GM12878 (cell line): Measurements from ENCODE around the gene CNPY1. TPM values are rescaled to one million over a fixed set of nuclear protein-coding genes. Genes with fewer than 3 reads are reported as not detected.

Experiments used
- ATAC-seq: fragments of 200-7000 bp; cut with Tn5 transposase; 3 replicates; pipeline ENCODE4 v1.9.1; 2020; ENCODE audit warnings: mild to moderate bottlenecking, moderate library complexity
- BruUV-seq: library from RNA; stranded (reverse); fragments of 400-500 nt; replicated peaks from 2 replicates; lab custom pipeline; 2021; lab: Mats Ljungman, UMichigan
- CTCF ChIA-PET: fragments of 300-600 bp; sonication (Branson Sonifier 250); formaldehyde crosslinking; extraction: SDS; loops from one replicate; lab custom pipeline; 2021; ENCODE audit warnings: inconsistent platforms; lab: Yijun Ruan, JAX
- POLR2A ChIA-PET: fragments of 350-600 bp; formaldehyde crosslinking; extraction: SDS; loops from one replicate; lab custom pipeline; 2021; ENCODE audit warnings: inconsistent platforms; lab: Charles Lee
- RAD21 ChIA-PET: fragments of 300-600 bp; sonication (Branson Sonifier 250); formaldehyde crosslinking; loops from one replicate; lab custom pipeline; 2023; ENCODE audit warnings: antibody characterized with exemption; ENCODE audit not compliant: unreplicated experiment; lab: Charles Lee
- SMC1A ChIA-PET: fragments of 300-600 bp; sonication (Branson Sonifier 250); formaldehyde crosslinking; loops from one replicate; lab custom pipeline; 2023; ENCODE audit not compliant: unreplicated experiment, uncharacterized antibody; lab: Charles Lee
- DNase-seq: peaks from one replicate; pipeline ENCODE4 v3.0.0-alpha.2; 2011; ENCODE audit warnings: low read depth, low spot score
- FAIRE-seq: peaks from 3 replicates; lab custom pipeline; 2011; peaks lifted over from hg19 to GRCh38; lab: Jason Lieb, UNC
- H2AFZ ChIP-seq: 2 replicates; pipeline ENCODE4 v1.6.0; 2011; ENCODE audit warnings: low read depth, low read length, control low read depth; ENCODE audit not compliant: control insufficient read depth
- H3K27ac ChIP-seq: 2 replicates; pipeline ENCODE4 v1.5.1; 2011; ENCODE audit warnings: control low read depth; ENCODE audit not compliant: control insufficient read depth, insufficient read depth
- H3K27me3 ChIP-seq, 2 experiments: replicated peaks in 1 of 2; 2 replicates each; pipeline versions ENCODE4 v1.6.0 to v1.6.1; 2011; ENCODE audit warnings: low read length in 1 of 2; ENCODE audit not compliant: control insufficient read depth in 2 of 2, insufficient read depth in 2 of 2
- H3K36me3 ChIP-seq, 2 experiments: 2 replicates each; pipeline ENCODE4 v1.5.1; 2011; ENCODE audit warnings: low read length in 1 of 2; ENCODE audit not compliant: control insufficient read depth in 2 of 2, insufficient read depth in 2 of 2
- H3K4me1 ChIP-seq: 2 replicates; pipeline ENCODE4 v1.6.1; 2011; ENCODE audit warnings: mild to moderate bottlenecking, low read length, moderate library complexity, mixed read lengths; ENCODE audit not compliant: control insufficient read depth, insufficient read depth
- H3K4me2 ChIP-seq: 2 replicates; pipeline ENCODE4 v1.6.0; 2011; ENCODE audit warnings: control low read depth; ENCODE audit not compliant: control insufficient read depth, insufficient read depth
- H3K4me3 ChIP-seq: fragments of 200-600 bp; sonication (generic); 2 replicates; pipeline ENCODE4 v1.5.1; 2016
- H3K79me2 ChIP-seq: 2 replicates; pipeline ENCODE4 v1.6.0; 2011; ENCODE audit warnings: low read length; ENCODE audit not compliant: control insufficient read depth, insufficient read depth
- H3K9ac ChIP-seq: 2 replicates; pipeline ENCODE4 v1.8.0; 2011; ENCODE audit warnings: low read length, control low read depth, mixed read lengths; ENCODE audit not compliant: control insufficient read depth, insufficient read depth
- H3K9me3 ChIP-seq: replicated peaks from 3 replicates; pipeline ENCODE4 v1.5.1; 2011; ENCODE audit warnings: mild to moderate bottlenecking, low read length; ENCODE audit not compliant: control insufficient read depth, insufficient read depth
- H4K20me1 ChIP-seq: 2 replicates; pipeline ENCODE4 v1.6.0; 2011; ENCODE audit not compliant: control insufficient read depth, insufficient read depth
- ASH2L ChIP-seq: fragments of 300-600, 200-600 bp; sonication (generic); IDR thresholded peaks from 2 replicates; pipeline ENCODE4 v1.6.1; 2017; ENCODE audit warnings: low read depth, mild to moderate bottlenecking, borderline replicate concordance
- BACH1 ChIP-seq: fragments of 450-650 bp; IDR thresholded peaks from 2 replicates; pipeline ENCODE4 v1.6.1; 2017; ENCODE audit warnings: mild to moderate bottlenecking, borderline replicate concordance
- BRCA1 ChIP-seq: IDR thresholded peaks from 2 replicates; pipeline ENCODE4 v1.6.1; 2011; ENCODE audit warnings: low read depth, low read length, improper control_type of control experiment
- FOS ChIP-seq: IDR thresholded peaks from 3 replicates; pipeline ENCODE4 v1.6.1; 2011; ENCODE audit warnings: borderline replicate concordance; ENCODE audit not compliant: insufficient read length; ENCODE audit errors: extremely low read depth
- MTA2 ChIP-seq: fragments of 450-650 bp; IDR thresholded peaks from 2 replicates; pipeline ENCODE4 v1.6.1; 2016; ENCODE audit warnings: low read depth, mild to moderate bottlenecking, moderate library complexity
- MXI1 ChIP-seq: fragments of 150-350 bp; IDR thresholded peaks from 2 replicates; pipeline ENCODE4 v1.6.1; 2011; ENCODE audit warnings: low read depth, mild to moderate bottlenecking, inconsistent platforms, low read length, improper control_type of control experiment
- TARDBP ChIP-seq: IDR thresholded peaks from 2 replicates; pipeline ENCODE4 v1.6.1; 2016; ENCODE audit warnings: borderline replicate concordance
- ZNF24 ChIP-seq: fragments of 450-650 bp; IDR thresholded peaks from 2 replicates; pipeline ENCODE4 v1.6.1; 2017; ENCODE audit warnings: antibody characterized with exemption, mild to moderate bottlenecking
- WGBS: methylation state at CpG from one replicate; pipeline ENCODE4 v1.1.6; 2016; ENCODE audit warnings: low lambda C conversion rate; ENCODE audit not compliant: insufficient replicate concordance, insufficient coverage; ENCODE audit errors: missing lambda C conversion rate; 5-methylcytosine and 5-hydroxymethylcytosine counted together
- in situ Hi-C: fragments of 300-500 bp; cut with MboI; formaldehyde crosslinking; loops from 9 replicates; pipeline ENCODE4 v1.14.3; 2018; ENCODE audit warnings: mixed read lengths
- intact Hi-C: fragments of 100-400 bp; cut with micrococcal nuclease; formaldehyde crosslinking; loops from one replicate; pipeline ENCODE4 v1.14.2; 2022; ENCODE audit not compliant: unreplicated experiment
- polyA plus RNA-seq, 11 experiments: library from polyadenylated mRNA; depleted of rRNA in 4 of 11; unstranded in 6 of 11; stranded (reverse) in 5 of 11; fragments of >200 nt; fragmentation: Nextera tagmentation in 4 of 11; fragmentation: Illumina TruSeq in 1 of 11; extraction: Ambion mirVana in 4 of 11; extraction: Trizol in 1 of 11; gene quantifications; 1 replicate in 1 of 11; 2 replicates in 10 of 11; pipeline versions ENCODE4 v1.2.1 to v1.2.3, GENCODE V29; 2011 to 2016; ENCODE audit warnings: inconsistent platforms in 2 of 11, missing spikeins in 2 of 11, low read depth in 1 of 11
- total RNA-seq, 4 experiments: library from RNA; depleted of rRNA in 3 of 4; stranded (reverse); fragments of >200 nt in 3 of 4; fragmentation: Illumina TruSeq in 1 of 4; extraction: Trizol in 1 of 4; gene quantifications; 2 replicates each; pipeline versions ENCODE4 v1.2.1 to v1.2.3, GENCODE V29; 2013 to 2021

The CNPY1 gene
- total and polyA plus RNA-seq, 10 of the 15 experiments (the other 5 are each of a cell fraction or from before 2014, with no cell fraction given), result not detected

DNA sequence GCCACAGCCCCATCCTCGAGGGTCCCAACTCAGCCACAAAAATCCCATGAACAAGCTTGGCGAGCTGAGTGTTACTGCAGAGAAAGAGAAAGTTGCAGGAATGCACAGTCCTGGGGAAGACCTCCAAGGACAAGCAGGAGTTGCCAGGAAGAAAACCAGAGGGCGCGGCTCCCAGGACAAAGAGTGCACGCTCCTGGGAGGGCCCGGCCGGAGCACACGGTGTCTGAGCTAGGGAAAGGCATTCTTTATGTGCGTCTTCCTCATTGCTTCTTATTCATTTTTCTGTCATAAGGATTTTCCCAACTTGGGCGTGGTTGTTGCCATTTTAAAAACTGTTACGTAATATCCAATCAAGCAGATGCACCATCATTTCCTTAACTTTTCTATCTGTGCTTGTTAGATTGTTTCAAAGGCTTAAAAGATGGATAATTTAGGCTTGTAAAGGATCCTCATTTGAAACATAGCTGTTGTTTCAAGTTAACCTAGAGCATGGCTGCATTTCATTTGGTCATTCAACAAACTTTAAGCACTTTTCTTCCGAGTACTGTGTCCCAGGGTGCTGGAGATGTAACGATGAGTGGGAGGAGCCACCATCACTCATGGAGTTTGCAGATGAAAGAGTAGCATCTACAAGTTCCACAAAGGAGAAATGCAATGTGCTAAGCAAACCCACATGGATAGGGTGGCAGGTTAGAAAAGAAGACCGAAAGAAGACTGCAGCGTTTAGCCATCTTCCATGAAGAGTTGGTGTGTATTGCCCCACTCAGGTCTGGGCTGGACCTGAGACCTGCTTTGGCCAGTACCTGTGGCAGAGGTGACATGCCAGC, 5.6 kb upstream of the CNPY1 start:
- Histone ChIP-seq H4K20me1 (no peaks in the 10 kb centered on the region), H3K27me3 (no peaks in the 10 kb centered on the region; a peak in 3 of 4 replicates), H2AFZ (no peak overlapping the region), H3K9ac (no peak overlapping the region), H3K4me2 (no peak overlapping the region), H3K4me1 (no peaks in the 10 kb centered on the region), H3K79me2 (no peaks in the 10 kb centered on the region), H3K9me3 (no peaks in the 10 kb centered on the region), H3K4me3 (no peak overlapping the region), H3K27ac (no peak overlapping the region), H3K36me3 (no peaks in the 10 kb centered on the region)
- DNase-seq (no peak), ATAC-seq (no peak), FAIRE-seq (no peak)
- CTCF ChIA-PET, result interaction anchor here (0.6 kb wide), 1 partner anchor 206 kb away, joined by 3 read pairs; no protein-coding TSS in a partner anchor
- intact Hi-C loops (no loop called here), in situ Hi-C loops (no loop called here)
- SMC1A ChIA-PET, result no interaction called here
- POLR2A ChIA-PET, result no interaction called here
- TF ChIP-seq BACH1 (no peak), TARDBP (no peak), MXI1 (no peak), ASH2L (no peak), ZNF24 (no peak), MTA2 (no peak), BRCA1 (no peak), FOS (no peak)
- BruUV-seq, result no TSS peak
- RAD21 ChIA-PET, result no interaction called here
- 49% methylated on average over 15 of the region's 15 CpGs for WGBS
